ENCODE results near the gene HABP4.

Gene HABP4

GRCh38 chr9:96419691-96419969 lies 30.3 kb upstream of the HABP4 start:
- Histone ChIP-seq H3F3A (ENCODE audit: control insufficient read depth, insufficient read depth) (peaks cover 15% of the 10 kb centered on the region), H3K4me1 (ENCODE audit: control insufficient read depth, low read length) (peaks cover 36% of the 10 kb centered on the region), H3K27me3 (ENCODE audit: control insufficient read depth, low read length) (no peaks in the 10 kb centered on the region), H3K4me3 (ENCODE audit: low read length) (peak overlapping the region; percentile 98), H3K36me3 (ENCODE audit: control insufficient read depth, low read length) (peaks cover 33% of the 10 kb centered on the region), H4K20me1 (ENCODE audit: control insufficient read depth, insufficient read depth, low read depth, low read length) (peaks cover 15% of the 10 kb centered on the region), H3K79me2 (ENCODE audit: control insufficient read depth, low read length) (peaks cover 49% of the 10 kb centered on the region), H3K9me3 (ENCODE audit: control insufficient read depth, insufficient read depth, low read length) (no peaks in the 10 kb centered on the region), H3K9me2 (replicated peaks; ENCODE audit: control insufficient read depth, low read length) (no peaks in the 10 kb centered on the region), H3K27ac (ENCODE audit: low read depth, low read length) (peak overlapping the region; percentile 99), H3K4me2 (ENCODE audit: low read length) (peak overlapping the region; percentile 72)
- TF ChIP-seq, protein P1, sequence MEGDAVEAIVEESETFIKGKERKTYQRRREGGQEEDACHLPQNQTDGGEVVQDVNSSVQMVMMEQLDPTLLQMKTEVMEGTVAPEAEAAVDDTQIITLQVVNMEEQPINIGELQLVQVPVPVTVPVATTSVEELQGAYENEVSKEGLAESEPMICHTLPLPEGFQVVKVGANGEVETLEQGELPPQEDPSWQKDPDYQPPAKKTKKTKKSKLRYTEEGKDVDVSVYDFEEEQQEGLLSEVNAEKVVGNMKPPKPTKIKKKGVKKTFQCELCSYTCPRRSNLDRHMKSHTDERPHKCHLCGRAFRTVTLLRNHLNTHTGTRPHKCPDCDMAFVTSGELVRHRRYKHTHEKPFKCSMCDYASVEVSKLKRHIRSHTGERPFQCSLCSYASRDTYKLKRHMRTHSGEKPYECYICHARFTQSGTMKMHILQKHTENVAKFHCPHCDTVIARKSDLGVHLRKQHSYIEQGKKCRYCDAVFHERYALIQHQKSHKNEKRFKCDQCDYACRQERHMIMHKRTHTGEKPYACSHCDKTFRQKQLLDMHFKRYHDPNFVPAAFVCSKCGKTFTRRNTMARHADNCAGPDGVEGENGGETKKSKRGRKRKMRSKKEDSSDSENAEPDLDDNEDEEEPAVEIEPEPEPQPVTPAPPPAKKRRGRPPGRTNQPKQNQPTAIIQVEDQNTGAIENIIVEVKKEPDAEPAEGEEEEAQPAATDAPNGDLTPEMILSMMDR (IDR thresholded peaks at IDR 0.05; ENCODE audit: low read depth, low read length, poor library complexity, severe bottlenecking) = no peak
- no peak for TF ChIP-seq EZH2phosphoT487 (IDR thresholded peaks at IDR 0.05; ENCODE audit: borderline replicate concordance, low read length)

GRCh38 chr9:96420468-96421219 lies 29.3 kb upstream of the HABP4 start:
- Histone ChIP-seq H3K4me1 (ENCODE audit: control insufficient read depth, low read length) (peaks cover 27% of the 10 kb centered on the region), H4K20me1 (ENCODE audit: control insufficient read depth, insufficient read depth, low read depth, low read length) (peaks cover 12% of the 10 kb centered on the region), H3K36me3 (ENCODE audit: control insufficient read depth, low read length) (peaks cover 32% of the 10 kb centered on the region), H3K27me3 (ENCODE audit: control insufficient read depth, low read length) (no peaks in the 10 kb centered on the region), H3K4me3 (ENCODE audit: low read length) (peak overlapping the region; percentile 98), H3F3A (ENCODE audit: control insufficient read depth, insufficient read depth) (peaks cover 13% of the 10 kb centered on the region), H3K9me3 (ENCODE audit: control insufficient read depth, insufficient read depth, low read length) (no peaks in the 10 kb centered on the region), H3K9me2 (replicated peaks; ENCODE audit: control insufficient read depth, low read length) (no peaks in the 10 kb centered on the region), H3K27ac (ENCODE audit: low read depth, low read length) (peak overlapping the region; percentile 99), H3K4me2 (ENCODE audit: low read length) (peak overlapping the region; percentile 72), H3K79me2 (ENCODE audit: control insufficient read depth, low read length) (peaks cover 39% of the 10 kb centered on the region)
- TF ChIP-seq EZH2phosphoT487 (IDR thresholded peaks at IDR 0.05; ENCODE audit: borderline replicate concordance, low read length) = no peak
- TF ChIP-seq, protein P1 (IDR thresholded peaks at IDR 0.05; ENCODE audit: low read depth, low read length, poor library complexity, severe bottlenecking) = no peak

GRCh38 chr9:96423322-96423984 lies 26.5 kb upstream of the HABP4 start:
- no peaks in the 10 kb centered on the region for H3K9me3 ChIP-seq (ENCODE audit: control insufficient read depth, insufficient read depth, low read length)
- peaks cover 18% of the 10 kb centered on the region for H3K4me1 ChIP-seq (ENCODE audit: control insufficient read depth, low read length)
- TF ChIP-seq, protein P1 (IDR thresholded peaks at IDR 0.05; ENCODE audit: low read depth, low read length, poor library complexity, severe bottlenecking) = no peak
- no peak for TF ChIP-seq EZH2phosphoT487 (IDR thresholded peaks at IDR 0.05; ENCODE audit: borderline replicate concordance, low read length)
- H3K36me3 ChIP-seq (ENCODE audit: control insufficient read depth, low read length) = peaks cover 10% of the 10 kb centered on the region; the same call in 1 of the 2 replicates
- H3F3A ChIP-seq (ENCODE audit: control insufficient read depth, insufficient read depth) = peaks cover 11% of the 10 kb centered on the region
- H3K4me2 ChIP-seq (ENCODE audit: low read length) = no peak overlapping the region
- H3K27me3 ChIP-seq (ENCODE audit: control insufficient read depth, low read length) = no peaks in the 10 kb centered on the region
- no peak overlapping the region for H3K4me3 ChIP-seq (ENCODE audit: low read length)
- H3K9me2 ChIP-seq (replicated peaks; ENCODE audit: control insufficient read depth, low read length) = no peaks in the 10 kb centered on the region
- H4K20me1 ChIP-seq (ENCODE audit: control insufficient read depth, insufficient read depth, low read depth, low read length) = no peaks in the 10 kb centered on the region
- H3K27ac ChIP-seq (ENCODE audit: low read depth, low read length) = no peak overlapping the region
- H3K79me2 ChIP-seq (ENCODE audit: control insufficient read depth, low read length) = peaks cover 16% of the 10 kb centered on the region
